Skeletal muscle satellite cell (primary cell): ENCODE results near the gene FBLN2.

Experiments
- H3K27me3 ChIP-seq: 2 replicates; pipeline ENCODE4 v1.7.0; 2013; ENCODE audit warnings: low read length; ENCODE audit not compliant: control insufficient read depth, insufficient read depth
- H3K36me3 ChIP-seq: 2 replicates; pipeline ENCODE4 v1.7.0; 2013; ENCODE audit warnings: mild to moderate bottlenecking, control low read depth, low read length; ENCODE audit not compliant: insufficient read depth
- H3K4me1 ChIP-seq: 2 replicates; pipeline ENCODE4 v1.7.0; 2013; ENCODE audit warnings: low read length; ENCODE audit not compliant: control insufficient read depth, insufficient read depth
- H3K4me2 ChIP-seq: 2 replicates; pipeline ENCODE4 v1.7.0; 2013; ENCODE audit warnings: mild to moderate bottlenecking, low read length
- H3K4me3 ChIP-seq: 2 replicates; pipeline ENCODE4 v1.7.0; 2013; ENCODE audit warnings: low read length
- H3K9ac ChIP-seq: 2 replicates; pipeline ENCODE4 v1.7.0; 2013; ENCODE audit warnings: mild to moderate bottlenecking, low read depth, low read length, moderate library complexity
- H3K9me3 ChIP-seq: replicated peaks from 2 replicates; pipeline ENCODE4 v1.7.0; 2013; ENCODE audit warnings: mild to moderate bottlenecking, control low read depth, low read length

Gene FBLN2

GRCh38 chr3:13628432-13628831 lies 79.5 kb downstream of the FBLN2 start:
- H3K36me3 ChIP-seq, result no peaks in the 10 kb centered on the region

GRCh38 chr3:13628841-13629551 lies 80.1 kb downstream of the FBLN2 start:
- H3K4me3 ChIP-seq, result no peak overlapping the region
- H3K36me3 ChIP-seq, result no peaks in the 10 kb centered on the region
- no peak overlapping the region for H3K4me2 ChIP-seq
- H3K27me3 ChIP-seq, result no peaks in the 10 kb centered on the region
- no peak overlapping the region for H3K9ac ChIP-seq
- no peaks in the 10 kb centered on the region for H3K9me3 ChIP-seq
- H3K4me1 ChIP-seq, result no peaks in the 10 kb centered on the region

More at GRCh38 chr3:13628432-13628831, 79.5 kb downstream of the FBLN2 start:
- Histone ChIP-seq H3K4me3 (no peak overlapping the region), H3K4me2 (no peak overlapping the region), H3K9ac (no peak overlapping the region), H3K4me1 (no peaks in the 10 kb centered on the region), H3K9me3 (no peaks in the 10 kb centered on the region), H3K27me3 (no peaks in the 10 kb centered on the region)

GRCh38 chr3:13629644-13630043 lies 80.7 kb downstream of the FBLN2 start:
- Histone ChIP-seq H3K4me3 (no peak overlapping the region), H3K4me2 (no peak overlapping the region), H3K9ac (no peak overlapping the region), H3K27me3 (no peaks in the 10 kb centered on the region), H3K36me3 (no peaks in the 10 kb centered on the region), H3K4me1 (no peaks in the 10 kb centered on the region), H3K9me3 (no peaks in the 10 kb centered on the region)

- Histone ChIP-seq H3K4me2 (no peak overlapping the region), H3K9me3 (no peaks in the 10 kb centered on the region), H3K27me3 (no peaks in the 10 kb centered on the region), H3K36me3 (no peaks in the 10 kb centered on the region), H3K9ac (no peak overlapping the region), H3K4me1 (no peaks in the 10 kb centered on the region), H3K4me3 (no peak overlapping the region)
These were observed 82.3 kb downstream of the FBLN2 start for GRCh38 chr3:13631256-13631655.

- H3K9ac ChIP-seq, result no peak overlapping the region
- H3K4me3 ChIP-seq, result no peak overlapping the region
- H3K36me3 ChIP-seq, result no peaks in the 10 kb centered on the region
- no peaks in the 10 kb centered on the region for H3K27me3 ChIP-seq
- H3K9me3 ChIP-seq, result no peaks in the 10 kb centered on the region
- no peaks in the 10 kb centered on the region for H3K4me1 ChIP-seq
- no peak overlapping the region for H3K4me2 ChIP-seq
These were observed 84.3 kb downstream of the FBLN2 start for GRCh38 chr3:13633176-13633575.

GRCh38 chr3:13634151-13634550 lies 85.2 kb downstream of the FBLN2 start:
- H3K9ac ChIP-seq, result no peak overlapping the region
- H3K27me3 ChIP-seq, result peaks cover 4% of the 10 kb centered on the region
- no peaks in the 10 kb centered on the region for H3K36me3 ChIP-seq
- no peaks in the 10 kb centered on the region for H3K9me3 ChIP-seq
- peaks cover 3% of the 10 kb centered on the region for H3K4me1 ChIP-seq
- H3K4me3 ChIP-seq, result no peak overlapping the region
- H3K4me2 ChIP-seq, result no peak overlapping the region

GRCh38 chr3:13634615-13635014 lies 85.7 kb downstream of the FBLN2 start:
- H3K4me3 ChIP-seq, result no peak overlapping the region
- H3K9me3 ChIP-seq, result no peaks in the 10 kb centered on the region
- no peaks in the 10 kb centered on the region for H3K36me3 ChIP-seq
- peaks cover 3% of the 10 kb centered on the region for H3K4me1 ChIP-seq
- no peak overlapping the region for H3K4me2 ChIP-seq
- H3K27me3 ChIP-seq, result peaks cover 6% of the 10 kb centered on the region
- H3K9ac ChIP-seq, result no peak overlapping the region

GRCh38 chr3:13636186-13636585 lies 87.3 kb downstream of the FBLN2 start:
- peaks cover 3% of the 10 kb centered on the region for H3K4me1 ChIP-seq
- H3K9me3 ChIP-seq, result no peaks in the 10 kb centered on the region
- peaks cover 6% of the 10 kb centered on the region for H3K27me3 ChIP-seq
- no peaks in the 10 kb centered on the region for H3K36me3 ChIP-seq
- H3K9ac ChIP-seq, result no peak overlapping the region
- no peak overlapping the region for H3K4me3 ChIP-seq
- no peak overlapping the region for H3K4me2 ChIP-seq

GRCh38 chr3:13636874-13637273 lies 87.9 kb downstream of the FBLN2 start:
- no peak overlapping the region for H3K9ac ChIP-seq
- no peaks in the 10 kb centered on the region for H3K9me3 ChIP-seq
- no peak overlapping the region for H3K4me2 ChIP-seq
- H3K4me3 ChIP-seq, result no peak overlapping the region
- peaks cover 3% of the 10 kb centered on the region for H3K4me1 ChIP-seq
- peaks cover 6% of the 10 kb centered on the region for H3K27me3 ChIP-seq
- H3K36me3 ChIP-seq, result no peaks in the 10 kb centered on the region

- no peaks in the 10 kb centered on the region for H3K36me3 ChIP-seq
- H3K4me1 ChIP-seq, result peaks cover 3% of the 10 kb centered on the region
- no peak overlapping the region for H3K9ac ChIP-seq
- H3K4me2 ChIP-seq, result no peak overlapping the region
- peaks cover 6% of the 10 kb centered on the region for H3K27me3 ChIP-seq
- H3K9me3 ChIP-seq, result no peaks in the 10 kb centered on the region
- H3K4me3 ChIP-seq, result no peak overlapping the region
These were observed 88.5 kb downstream of the FBLN2 start for GRCh38 chr3:13637311-13637891.

GRCh38 chr3:13637953-13638352 lies 89.0 kb downstream of the FBLN2 start:
- Histone ChIP-seq H3K4me2 (no peak overlapping the region), H3K9ac (no peak overlapping the region), H3K4me3 (no peak overlapping the region), H3K36me3 (no peaks in the 10 kb centered on the region), H3K9me3 (no peaks in the 10 kb centered on the region), H3K4me1 (peaks cover 3% of the 10 kb centered on the region), H3K27me3 (peaks cover 6% of the 10 kb centered on the region)

GRCh38 chr3:13638927-13639326 lies 90.0 kb downstream of the FBLN2 start:
- peaks cover 3% of the 10 kb centered on the region for H3K4me1 ChIP-seq
- H3K27me3 ChIP-seq, result peaks cover 6% of the 10 kb centered on the region
- H3K4me2 ChIP-seq, result no peak overlapping the region
- no peak overlapping the region for H3K9ac ChIP-seq
- no peaks in the 10 kb centered on the region for H3K9me3 ChIP-seq
- no peak overlapping the region for H3K4me3 ChIP-seq
- H3K36me3 ChIP-seq, result no peaks in the 10 kb centered on the region
